ENCODE measurements around the gene B3GALT6. TPM values are rescaled to one million over a fixed set of nuclear protein-coding genes. Genes with fewer than 3 reads are reported as not detected.

The B3GALT6 gene
- total RNA-seq, 2 donors from 2014 or later, result 18.4 to 35.6 TPM

DNA sequence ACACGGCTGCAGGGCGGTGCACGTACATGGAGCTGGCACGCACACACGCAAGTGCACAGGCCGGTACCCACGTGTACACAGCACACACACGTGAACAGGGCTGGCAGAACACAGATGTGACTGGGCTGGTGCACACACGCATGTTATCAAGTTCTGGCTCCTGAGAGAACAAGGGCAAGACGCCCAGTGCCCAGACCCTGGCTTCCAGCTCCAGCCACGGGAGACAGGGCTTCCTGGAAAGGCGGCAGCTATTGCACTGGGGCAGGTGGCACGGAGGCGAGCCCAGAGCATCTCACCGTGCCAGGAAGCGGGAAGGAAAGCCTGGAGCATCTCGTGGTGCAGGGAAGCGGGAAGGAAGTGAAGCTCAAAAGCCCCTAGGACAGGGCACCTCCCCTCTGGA is 6.1 kb upstream of the B3GALT6 start:
- H3K36me3 ChIP-seq (replicated peaks in 1 of 2; ENCODE audit: insufficient read depth in 1 of 2, low read depth in 2 of 2), result peaks cover 20 to 27% of the 10 kb centered on the region in 2 donors
- WGBS, 2 donors, result 80 to 84% methylated on average over 17 to 18 of the region's 18 CpGs
- ATAC-seq, result no peak
- H3K9me3 ChIP-seq, result no peaks in the 10 kb centered on the region
- intact Hi-C loops (cut with DNase I), result loop anchor here (5.0 kb wide), 1 partner anchor 109 kb away; the partner anchor contains the start of gene C1orf159
- no peaks in the 10 kb centered on the region for H3K27me3 ChIP-seq
- no peak overlapping the region for H3K27ac ChIP-seq
- no peak for DNase-seq
- H3K4me1 ChIP-seq, result peaks cover 17% of the 10 kb centered on the region
- TF ChIP-seq, protein P1, sequence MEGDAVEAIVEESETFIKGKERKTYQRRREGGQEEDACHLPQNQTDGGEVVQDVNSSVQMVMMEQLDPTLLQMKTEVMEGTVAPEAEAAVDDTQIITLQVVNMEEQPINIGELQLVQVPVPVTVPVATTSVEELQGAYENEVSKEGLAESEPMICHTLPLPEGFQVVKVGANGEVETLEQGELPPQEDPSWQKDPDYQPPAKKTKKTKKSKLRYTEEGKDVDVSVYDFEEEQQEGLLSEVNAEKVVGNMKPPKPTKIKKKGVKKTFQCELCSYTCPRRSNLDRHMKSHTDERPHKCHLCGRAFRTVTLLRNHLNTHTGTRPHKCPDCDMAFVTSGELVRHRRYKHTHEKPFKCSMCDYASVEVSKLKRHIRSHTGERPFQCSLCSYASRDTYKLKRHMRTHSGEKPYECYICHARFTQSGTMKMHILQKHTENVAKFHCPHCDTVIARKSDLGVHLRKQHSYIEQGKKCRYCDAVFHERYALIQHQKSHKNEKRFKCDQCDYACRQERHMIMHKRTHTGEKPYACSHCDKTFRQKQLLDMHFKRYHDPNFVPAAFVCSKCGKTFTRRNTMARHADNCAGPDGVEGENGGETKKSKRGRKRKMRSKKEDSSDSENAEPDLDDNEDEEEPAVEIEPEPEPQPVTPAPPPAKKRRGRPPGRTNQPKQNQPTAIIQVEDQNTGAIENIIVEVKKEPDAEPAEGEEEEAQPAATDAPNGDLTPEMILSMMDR (IDR thresholded peaks at IDR 0.05), result no peak
- no peak for TF ChIP-seq POLR2A (IDR thresholded peaks at IDR 0.05)
- no peak overlapping the region for H3K4me3 ChIP-seq

DNA sequence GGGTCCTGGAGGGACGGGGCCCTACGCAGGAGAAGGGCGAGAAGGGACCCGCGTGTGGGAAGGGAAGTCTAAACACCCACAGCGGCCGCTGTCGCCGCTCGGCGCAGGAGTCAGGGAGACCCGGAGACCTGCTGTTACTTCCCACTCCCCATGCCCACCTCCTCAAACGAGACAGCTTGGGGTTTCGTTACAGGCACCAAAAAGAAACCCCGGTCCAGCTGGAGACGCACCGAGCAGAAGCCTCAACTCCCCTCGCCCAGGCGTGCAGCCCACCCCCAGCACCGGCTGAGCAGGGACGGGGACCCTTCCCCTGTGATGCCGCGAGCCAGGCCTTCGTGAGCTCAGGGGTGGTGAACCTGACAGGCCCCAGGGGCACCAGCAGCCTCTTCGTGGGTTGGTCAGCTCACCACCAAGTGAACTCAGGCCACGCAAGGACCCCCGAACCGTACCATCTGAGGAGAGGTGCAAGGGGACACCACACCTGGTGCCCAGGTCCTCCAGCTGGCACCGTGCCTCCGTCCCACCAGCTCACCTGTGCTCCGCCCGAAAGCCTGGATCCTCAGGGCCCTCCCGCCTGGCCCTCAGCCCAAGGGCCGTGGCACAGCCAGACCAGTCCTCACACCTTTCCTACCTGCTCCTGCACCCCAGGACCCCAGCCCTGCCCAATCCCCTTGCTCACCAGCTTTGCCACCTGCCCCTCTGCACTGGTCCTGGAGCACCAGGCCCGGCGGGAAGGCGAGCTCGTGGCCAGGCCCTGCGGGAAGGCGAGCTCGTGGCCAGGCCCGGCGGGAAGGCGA is 5.3 kb upstream of the B3GALT6 start:
- Histone ChIP-seq H3K27me3 (no peaks in the 10 kb centered on the region), H3K36me3 (replicated peaks in 1 of 2; ENCODE audit: insufficient read depth in 1 of 2, low read depth in 2 of 2) (peaks cover 20 to 23% of the 10 kb centered on the region in 2 donors), H3K4me1 (peaks cover 17% of the 10 kb centered on the region), H3K9me3 (no peaks in the 10 kb centered on the region), H3K27ac (no peak overlapping the region), H3K4me3 (no peak overlapping the region)
- WGBS, 2 donors, result 90 to 92% methylated on average over 22 to 40 of the region's 44 CpGs
- intact Hi-C loops (cut with DNase I), result loop anchor here (5.0 kb wide), 1 partner anchor 109 kb away; the partner anchor contains the start of gene C1orf159
- DNase-seq (no peak), ATAC-seq (no peak)
- no peak for TF ChIP-seq POLR2A (IDR thresholded peaks at IDR 0.05)
- TF ChIP-seq, protein P1 (IDR thresholded peaks at IDR 0.05), result no peak

DNA sequence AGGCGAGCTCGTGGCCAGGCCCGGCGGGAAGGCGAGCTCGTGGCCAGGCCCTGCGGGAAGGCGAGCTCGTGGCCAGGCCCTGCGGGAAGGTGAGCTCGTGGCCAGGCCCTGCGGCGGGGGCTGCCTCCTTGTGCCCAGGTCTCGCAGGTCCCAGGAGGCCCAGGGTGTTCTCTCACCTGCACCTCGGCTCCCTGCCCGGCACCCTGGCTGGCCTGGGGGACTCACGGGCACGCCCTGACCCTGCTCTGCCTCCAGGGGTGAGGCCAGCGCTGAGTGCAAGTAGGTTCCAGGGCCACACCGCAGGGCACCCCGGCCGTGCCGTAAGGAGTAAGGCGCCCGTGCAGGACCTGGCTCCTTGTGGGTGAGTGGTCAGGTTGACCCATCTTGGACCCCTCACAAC is 4.7 kb upstream of the B3GALT6 start:
- no peak for DNase-seq
- H3K4me3 ChIP-seq, result no peak overlapping the region
- H3K9me3 ChIP-seq, result no peaks in the 10 kb centered on the region
- H3K27me3 ChIP-seq, result no peaks in the 10 kb centered on the region
- peaks cover 17% of the 10 kb centered on the region for H3K4me1 ChIP-seq
- H3K27ac ChIP-seq, result no peak overlapping the region
- intact Hi-C loops (cut with DNase I), result loop anchor here (5.0 kb wide), 1 partner anchor 110 kb away; the partner anchor contains the start of gene C1orf159
- ATAC-seq, result no peak
- H3K36me3 ChIP-seq (replicated peaks in 1 of 2; ENCODE audit: insufficient read depth in 1 of 2, low read depth in 2 of 2), result peaks cover 17 to 18% of the 10 kb centered on the region in 2 donors
- TF ChIP-seq POLR2A (IDR thresholded peaks at IDR 0.05), result no peak
- TF ChIP-seq, protein P1 (IDR thresholded peaks at IDR 0.05), result no peak
- 97% methylated on average over 24 of the region's 25 CpGs; no CpG with 5 or more reads in 1 of the 2 donors for WGBS, 2 donors

DNA sequence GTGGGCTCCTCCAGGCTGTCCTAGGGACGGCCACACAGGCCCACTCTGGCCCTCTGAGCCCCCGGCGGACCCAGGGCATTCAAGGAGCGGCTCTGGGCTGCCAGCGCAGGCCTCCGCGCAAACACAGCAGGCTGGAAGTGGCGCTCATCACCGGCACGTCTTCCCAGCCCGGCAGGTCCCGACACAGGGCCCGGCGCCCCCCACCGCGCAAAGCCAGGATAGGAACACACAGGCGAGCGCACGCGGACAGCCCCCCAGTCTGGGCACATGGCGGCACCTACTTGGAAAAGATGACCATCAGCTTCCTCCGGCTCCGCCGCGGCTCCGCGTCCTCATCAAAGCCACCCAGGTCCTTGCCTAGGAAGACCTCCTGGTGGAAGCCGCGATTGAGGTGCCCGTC is 3.9 kb upstream of the B3GALT6 start:
- H3K4me3 ChIP-seq, result no peak overlapping the region
- ATAC-seq, result no peak
- no peak overlapping the region for H3K27ac ChIP-seq
- DNase-seq, result no peak
- H3K4me1 ChIP-seq, result peaks cover 25% of the 10 kb centered on the region
- 95 to 100% methylated on average over 10 to 27 of the region's 30 CpGs for WGBS, 2 donors
- H3K9me3 ChIP-seq, result no peaks in the 10 kb centered on the region
- TF ChIP-seq, protein P1 (IDR thresholded peaks at IDR 0.05), result no peak
- no peak for TF ChIP-seq POLR2A (IDR thresholded peaks at IDR 0.05)
- H3K27me3 ChIP-seq, result no peaks in the 10 kb centered on the region
- intact Hi-C loops (cut with DNase I), result loop anchor here (5.0 kb wide), 1 partner anchor 111 kb away; the partner anchor contains the start of gene C1orf159
- H3K36me3 ChIP-seq (replicated peaks in 1 of 2; ENCODE audit: insufficient read depth in 1 of 2, low read depth in 2 of 2), result peaks cover 9 to 10% of the 10 kb centered on the region in 2 donors

All from body of pancreas (tissue), 4 donors.